ENCODE data around the gene DLD.
"Not testable (repeated sequence)": the region's sequence is repeated elsewhere in the genome, so short reads cannot be mapped to it uniquely, and the experiment has no call there.

Gene DLD

GRCh38 chr7:107890962-107891635 lies at the start of gene DLD:
DLD (plus strand) TSS chr7:107891183; CDS start chr7:107891251, 68 bp downstream.
- DNase-seq = peak; percentile 95

GRCh38 chr7:107842213-107842612 lies 48.8 kb upstream of the DLD start:
- DNase-seq = no peak

- no peak for DNase-seq
These were observed 47.8 kb upstream of the DLD start for GRCh38 chr7:107843184-107843583.

GRCh38 chr7:107846324-107846723 lies 44.7 kb upstream of the DLD start:
- no peak for DNase-seq

- DNase-seq = no peak
These were observed 43.7 kb upstream of the DLD start for GRCh38 chr7:107847168-107847835.

- DNase-seq = not testable (repeated sequence)
These were observed 43.2 kb upstream of the DLD start for GRCh38 chr7:107847836-107848175.

GRCh38 chr7:107848211-107848610 lies 42.8 kb upstream of the DLD start:
- not testable (repeated sequence) for DNase-seq

GRCh38 chr7:107850216-107850615 lies 40.8 kb upstream of the DLD start:
- DNase-seq = no peak

- DNase-seq = no peak
These were observed 40.3 kb upstream of the DLD start for GRCh38 chr7:107850643-107851042.

- no peak for DNase-seq
These were observed 36.5 kb upstream of the DLD start for GRCh38 chr7:107854454-107854853.

- DNase-seq = no peak
These were observed 36.0 kb upstream of the DLD start for GRCh38 chr7:107854989-107855388.

- DNase-seq = no peak
These were observed 34.0 kb upstream of the DLD start for GRCh38 chr7:107856806-107857540.

- no peak for DNase-seq
These were observed 33.5 kb upstream of the DLD start for GRCh38 chr7:107857541-107857912.

- no peak for DNase-seq
These were observed 32.7 kb upstream of the DLD start for GRCh38 chr7:107858280-107858679.

GRCh38 chr7:107860279-107860961 lies 30.6 kb upstream of the DLD start:
- DNase-seq = no peak

GRCh38 chr7:107860981-107861652 lies 29.9 kb upstream of the DLD start:
- no peak for DNase-seq

GRCh38 chr7:107865956-107866775 lies 24.8 kb upstream of the DLD start:
- no peak for DNase-seq

GRCh38 chr7:107867858-107868466 lies 23.0 kb upstream of the DLD start:
- no peak for DNase-seq

- DNase-seq = no peak
These were observed 20.5 kb upstream of the DLD start for GRCh38 chr7:107870427-107871000.

GRCh38 chr7:107874111-107874510 lies 16.9 kb upstream of the DLD start:
- DNase-seq = no peak

All from activated CD8-positive, alpha-beta memory T cell treated with anti-CD3 and anti-CD28 coated beads for 24 hours (primary cell).